HS-27A (cell line): Measurements from ENCODE around the gene APCDD1L.
"Not testable (repeated sequence)": the region's sequence is repeated elsewhere in the genome, so short reads cannot be mapped to it uniquely, and the experiment has no call there.

ENCODE experiments used
- DNase-seq: peaks from one replicate; pipeline ENCODE4 v3.0.0-alpha.2; 2012; ENCODE audit warnings: low read depth, missing footprints

Gene APCDD1L

GRCh38 chr20:58514321-58515232 is 622 bp downstream of the APCDD1L start:
- DNase-seq, result no peak

- DNase-seq, result no peak
Observed at GRCh38 chr20:58513580-58514285, 1.5 kb downstream of the APCDD1L start.

- no peak for DNase-seq
Observed at GRCh38 chr20:58512808-58513552, 2.2 kb downstream of the APCDD1L start.

GRCh38 chr20:58511861-58512260 is 3.3 kb downstream of the APCDD1L start:
- DNase-seq, result no peak

GRCh38 chr20:58511364-58511763 is 3.8 kb downstream of the APCDD1L start:
- peak; percentile 20 for DNase-seq

- DNase-seq, result no peak
Observed at GRCh38 chr20:58510921-58511320, 4.3 kb downstream of the APCDD1L start.

GRCh38 chr20:58508762-58509395 is 6.3 kb downstream of the APCDD1L start:
- DNase-seq, result no peak

- DNase-seq, result not testable (repeated sequence)
Observed at GRCh38 chr20:58506999-58507398, 8.2 kb downstream of the APCDD1L start.

GRCh38 chr20:58504566-58504965 is 10.6 kb downstream of the APCDD1L start:
- no peak for DNase-seq

- DNase-seq, result no peak
Observed at GRCh38 chr20:58503668-58504067, 11.5 kb downstream of the APCDD1L start.

- DNase-seq, result no peak
Observed at GRCh38 chr20:58500256-58500655, 14.9 kb downstream of the APCDD1L start.

GRCh38 chr20:58498470-58499068 is 16.6 kb downstream of the APCDD1L start:
- no peak for DNase-seq

GRCh38 chr20:58497724-58498469 is 17.3 kb downstream of the APCDD1L start:
- no peak for DNase-seq

- no peak for DNase-seq
Observed at GRCh38 chr20:58497076-58497641, 18.0 kb downstream of the APCDD1L start.

- DNase-seq, result no peak
Observed at GRCh38 chr20:58496429-58496769, 18.8 kb downstream of the APCDD1L start.

GRCh38 chr20:58495623-58496428 is 19.4 kb downstream of the APCDD1L start:
- no peak for DNase-seq

GRCh38 chr20:58494923-58495622 is 20.1 kb downstream of the APCDD1L start:
- DNase-seq, result no peak

GRCh38 chr20:58492795-58493524 is 22.2 kb downstream of the APCDD1L start:
- DNase-seq, result no peak
